BLaER1 (cell line): ENCODE measurements around the gene IL20.
A peak's percentile ranks its signal among the peaks of the same experiment; 100 is the strongest.

Experiments used
- H3K27ac ChIP-seq: shearing (Covaris generic); formaldehyde crosslinking; 2 replicates; pipeline ENCODE4 v1.8.1; 2022
- H3K27me3 ChIP-seq: shearing (Covaris generic); formaldehyde crosslinking; 2 replicates; pipeline ENCODE4 v1.8.1; 2022
- H3K36me3 ChIP-seq: shearing (Covaris generic); formaldehyde crosslinking; 2 replicates; pipeline ENCODE4 v1.8.1; 2022
- H3K4me1 ChIP-seq: shearing (Covaris generic); formaldehyde crosslinking; 2 replicates; pipeline ENCODE4 v1.8.1; 2022
- H3K4me2 ChIP-seq: shearing (Covaris generic); formaldehyde crosslinking; 2 replicates; pipeline ENCODE4 v1.8.1; 2022
- H3K4me3 ChIP-seq: shearing (Covaris generic); formaldehyde crosslinking; 2 replicates; pipeline ENCODE4 v1.8.1; 2022
- H3K9ac ChIP-seq: shearing (Covaris generic); formaldehyde crosslinking; 2 replicates; pipeline ENCODE4 v1.8.1; 2022
- H3K9me3 ChIP-seq: shearing (Covaris generic); formaldehyde crosslinking; 2 replicates; pipeline ENCODE4 v1.8.1; 2022
- H4K20me1 ChIP-seq: shearing (Covaris generic); formaldehyde crosslinking; 2 replicates; pipeline ENCODE4 v1.8.1; 2022
- Cebpa-rat ChIP-seq: shearing (Covaris generic); IDR thresholded peaks from 2 replicates; pipeline ENCODE4 v1.8.1; 2022

IL20 gene

GRCh38 chr1:206831650-206832049 is 33.8 kb upstream of the IL20 start:
- peak overlapping the region; percentile 85 for H3K4me2 ChIP-seq
- TF ChIP-seq Cebpa-rat: no peak
- no peak overlapping the region for H3K4me3 ChIP-seq
- H3K36me3 ChIP-seq: no peaks in the 10 kb centered on the region
- H4K20me1 ChIP-seq: no peaks in the 10 kb centered on the region
- 0 out of 2 replicates have a peak overlapping the region, but pooled peaks have one; percentile 65 for H3K9ac ChIP-seq
- H3K27me3 ChIP-seq: no peaks in the 10 kb centered on the region
- H3K27ac ChIP-seq: peak overlapping the region; percentile 81
- H3K4me1 ChIP-seq: peaks cover 72% of the 10 kb centered on the region
- no peaks in the 10 kb centered on the region for H3K9me3 ChIP-seq

DNA sequence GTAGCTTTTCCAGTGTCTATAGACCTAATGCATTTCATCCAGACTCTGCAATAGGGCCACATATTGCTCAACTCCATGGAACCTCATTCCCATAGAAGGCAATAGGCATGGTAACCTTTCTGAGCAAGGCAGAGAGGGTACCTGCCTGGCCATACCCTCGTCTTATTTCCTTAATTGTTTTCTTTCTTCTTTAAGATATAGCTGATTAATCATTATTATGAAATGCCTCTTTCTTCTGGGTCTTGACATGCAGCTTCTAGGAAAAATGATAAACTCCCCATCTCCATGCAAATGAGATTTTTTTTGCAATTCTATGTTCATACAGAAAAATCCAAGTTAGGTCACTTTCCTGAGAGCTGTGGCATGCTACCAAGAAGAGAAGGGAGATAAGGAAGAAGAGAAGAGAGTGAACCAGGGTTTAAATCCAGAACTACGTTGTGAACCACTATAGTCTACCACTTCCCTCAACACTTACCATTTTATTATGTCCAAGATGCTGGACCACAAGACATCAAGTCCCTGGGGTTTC is 33.0 kb upstream of the IL20 start:
- Histone ChIP-seq H3K27ac (peak overlapping the region; percentile 81), H3K36me3 (no peaks in the 10 kb centered on the region), H3K4me1 (peaks cover 70% of the 10 kb centered on the region), H3K9me3 (no peaks in the 10 kb centered on the region), H3K9ac (peak overlapping the region; percentile 65; the same call in 1 of the 2 replicates), H3K27me3 (no peaks in the 10 kb centered on the region), H3K4me2 (peak overlapping the region; percentile 85), H3K4me3 (peak overlapping the region; percentile 29; the same call in 1 of the 2 replicates), H4K20me1 (no peaks in the 10 kb centered on the region)
- no peak for TF ChIP-seq Cebpa-rat

- H3K9ac ChIP-seq: peak overlapping the region; percentile 65; the same call in 1 of the 2 replicates
- no peaks in the 10 kb centered on the region for H3K27me3 ChIP-seq
- peak overlapping the region; percentile 85 for H3K4me2 ChIP-seq
- peak overlapping the region; percentile 29; the same call in 1 of the 2 replicates for H3K4me3 ChIP-seq
- peaks cover 63% of the 10 kb centered on the region for H3K4me1 ChIP-seq
- H3K9me3 ChIP-seq: no peaks in the 10 kb centered on the region
- H4K20me1 ChIP-seq: no peaks in the 10 kb centered on the region
- TF ChIP-seq Cebpa-rat: no peak
- peak overlapping the region; percentile 81 for H3K27ac ChIP-seq
- no peaks in the 10 kb centered on the region for H3K36me3 ChIP-seq
Measured at GRCh38 chr1:206833106-206833680, 32.2 kb upstream of the IL20 start.

DNA sequence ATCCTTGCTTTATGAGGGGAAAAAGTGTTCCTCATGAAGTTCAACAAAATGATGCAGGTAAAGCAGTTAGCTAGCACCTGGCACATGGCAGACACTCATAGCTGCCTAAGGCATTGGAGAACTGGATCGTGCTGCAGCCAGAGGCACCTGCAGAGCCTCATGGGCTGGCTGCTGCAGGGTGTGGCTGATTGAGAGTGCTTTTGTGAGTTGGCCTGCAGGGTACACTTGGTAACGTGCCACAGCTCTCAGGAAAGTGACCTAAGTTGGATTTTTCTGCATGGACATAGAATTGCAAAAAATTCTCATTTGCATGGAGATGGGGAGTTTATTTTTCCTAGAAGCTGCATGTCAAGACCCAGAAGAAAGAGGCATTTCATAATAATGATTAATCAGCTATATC is 31.6 kb upstream of the IL20 start:
- H4K20me1 ChIP-seq: no peaks in the 10 kb centered on the region
- H3K4me3 ChIP-seq: no peak overlapping the region
- no peak for TF ChIP-seq Cebpa-rat
- peak overlapping the region; percentile 65; the same call in 1 of the 2 replicates for H3K9ac ChIP-seq
- H3K4me1 ChIP-seq: peaks cover 57% of the 10 kb centered on the region
- peak overlapping the region; percentile 85 for H3K4me2 ChIP-seq
- H3K36me3 ChIP-seq: no peaks in the 10 kb centered on the region
- H3K27ac ChIP-seq: peak overlapping the region; percentile 81
- H3K9me3 ChIP-seq: no peaks in the 10 kb centered on the region
- H3K27me3 ChIP-seq: no peaks in the 10 kb centered on the region

- H4K20me1 ChIP-seq: no peaks in the 10 kb centered on the region
- H3K9me3 ChIP-seq: no peaks in the 10 kb centered on the region
- no peak overlapping the region for H3K27ac ChIP-seq
- no peak overlapping the region for H3K9ac ChIP-seq
- no peaks in the 10 kb centered on the region for H3K27me3 ChIP-seq
- peaks cover 53% of the 10 kb centered on the region for H3K4me1 ChIP-seq
- H3K36me3 ChIP-seq: no peaks in the 10 kb centered on the region
- H3K4me3 ChIP-seq: no peak overlapping the region
- no peak for TF ChIP-seq Cebpa-rat
- peak overlapping the region; percentile 85 for H3K4me2 ChIP-seq
Measured at GRCh38 chr1:206834217-206834616, 31.2 kb upstream of the IL20 start.

DNA sequence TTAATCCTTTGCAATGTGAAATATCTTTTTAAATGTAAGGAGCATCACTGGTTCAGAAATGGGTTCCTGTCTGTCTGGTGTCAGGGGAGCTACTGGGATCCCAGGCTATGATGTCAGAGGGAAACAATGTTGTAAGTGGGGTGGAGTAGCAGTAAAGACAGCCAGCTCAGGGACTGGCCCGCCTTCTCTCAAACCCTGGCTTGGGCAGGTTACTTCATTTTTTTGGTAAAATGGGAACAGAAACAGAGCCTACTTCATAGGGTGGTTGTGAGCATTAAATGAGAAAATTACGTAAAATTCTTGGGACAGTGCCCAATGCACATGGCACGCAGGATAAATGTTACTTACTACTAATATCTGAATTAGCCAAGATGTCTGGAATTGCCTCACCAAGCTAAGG is 30.7 kb upstream of the IL20 start:
- no peaks in the 10 kb centered on the region for H3K27me3 ChIP-seq
- TF ChIP-seq Cebpa-rat: no peak

DNA sequence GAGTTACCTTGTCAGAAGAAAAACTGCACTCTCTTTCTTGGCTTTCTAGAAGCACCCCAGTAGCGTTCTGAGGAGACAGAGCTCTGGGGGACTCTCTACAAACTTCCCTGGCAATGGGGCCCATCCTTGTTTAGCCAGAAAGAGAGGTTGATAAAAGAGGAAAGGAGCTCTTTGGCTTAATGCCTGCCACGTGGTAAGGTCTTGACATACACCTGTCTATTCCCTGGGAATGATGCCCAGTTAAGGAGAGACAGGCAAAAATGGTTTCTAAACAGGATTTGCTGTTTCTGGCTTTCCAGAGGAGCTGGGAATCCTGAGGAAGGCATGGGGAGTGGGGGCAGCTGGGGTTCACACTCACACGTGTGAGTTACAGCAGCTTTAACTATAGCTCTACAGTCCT is 30.2 kb upstream of the IL20 start:
- Histone ChIP-seq H3K27me3 (no peaks in the 10 kb centered on the region), H3K4me2 (0 out of 2 replicates have a peak overlapping the region, but pooled peaks have one; percentile 85), H3K36me3 (no peaks in the 10 kb centered on the region), H3K9ac (no peak overlapping the region), H3K27ac (no peak overlapping the region), H3K4me1 (peaks cover 43% of the 10 kb centered on the region), H3K4me3 (no peak overlapping the region), H4K20me1 (no peaks in the 10 kb centered on the region), H3K9me3 (no peaks in the 10 kb centered on the region)
- no peak for TF ChIP-seq Cebpa-rat

More for the DNA sequence above, 30.7 kb upstream of the IL20 start:
- Histone ChIP-seq H3K36me3 (no peaks in the 10 kb centered on the region), H3K9me3 (no peaks in the 10 kb centered on the region), H3K4me1 (peaks cover 48% of the 10 kb centered on the region), H3K9ac (no peak overlapping the region), H4K20me1 (no peaks in the 10 kb centered on the region), H3K4me2 (peak overlapping the region; percentile 85), H3K27ac (no peak overlapping the region), H3K4me3 (no peak overlapping the region)

DNA sequence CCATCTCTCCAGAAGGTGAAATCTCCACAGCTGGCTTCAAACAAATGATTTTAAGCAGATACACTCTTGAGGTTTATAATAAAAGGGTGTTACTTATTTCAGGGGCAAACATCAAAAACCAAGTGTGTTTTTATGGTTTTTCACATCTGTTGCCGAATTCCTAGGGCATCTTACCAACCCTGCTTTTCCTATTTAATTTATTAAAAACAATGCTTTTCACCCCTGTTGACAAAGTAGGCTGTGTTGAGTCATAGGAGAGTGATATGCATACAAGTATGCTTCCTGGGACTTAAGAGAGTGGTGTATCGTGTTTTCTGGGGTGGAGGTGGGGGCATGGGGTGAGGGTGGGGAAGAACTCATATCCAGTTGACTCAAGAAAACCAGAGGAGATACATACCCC is 29.3 kb upstream of the IL20 start:
- Histone ChIP-seq H3K9ac (no peak overlapping the region), H3K27me3 (no peaks in the 10 kb centered on the region), H3K4me3 (no peak overlapping the region), H3K4me2 (no peak overlapping the region), H4K20me1 (no peaks in the 10 kb centered on the region), H3K9me3 (no peaks in the 10 kb centered on the region), H3K27ac (no peak overlapping the region), H3K4me1 (peaks cover 37% of the 10 kb centered on the region), H3K36me3 (no peaks in the 10 kb centered on the region)
- TF ChIP-seq Cebpa-rat: no peak

DNA sequence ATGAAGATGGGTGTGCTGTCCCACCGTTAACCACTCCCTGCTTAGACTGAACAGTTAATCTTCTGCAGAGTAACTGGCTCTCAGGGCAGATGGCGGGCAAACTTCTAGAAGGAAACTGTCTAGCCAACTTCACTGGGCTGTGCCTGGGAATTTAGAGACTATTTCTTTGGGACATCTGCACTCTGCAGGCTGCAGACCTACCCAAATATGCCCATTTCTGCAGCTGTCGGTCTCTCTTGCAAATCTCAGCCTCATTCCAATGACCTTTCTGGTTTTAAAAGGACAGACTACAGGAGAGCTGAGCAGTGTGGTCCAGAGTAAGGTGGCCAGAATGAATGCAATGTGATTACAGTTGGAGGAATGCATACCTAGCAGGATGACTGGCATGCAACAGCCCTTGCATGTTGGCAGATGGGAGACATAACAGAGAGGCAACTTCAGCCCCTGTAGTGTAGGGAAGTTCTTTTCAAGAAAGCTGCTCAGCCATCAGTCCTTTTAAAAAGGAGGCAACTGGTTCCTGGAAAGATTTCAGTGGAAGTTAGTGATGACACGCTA is 26.3 kb upstream of the IL20 start:
- no peak overlapping the region for H3K4me3 ChIP-seq
- peaks cover 7% of the 10 kb centered on the region for H3K4me1 ChIP-seq
- H3K4me2 ChIP-seq: no peak overlapping the region
- H3K27ac ChIP-seq: no peak overlapping the region
- no peaks in the 10 kb centered on the region for H3K9me3 ChIP-seq
- no peak overlapping the region for H3K9ac ChIP-seq
- no peak for TF ChIP-seq Cebpa-rat
- H3K36me3 ChIP-seq: no peaks in the 10 kb centered on the region
- H3K27me3 ChIP-seq: no peaks in the 10 kb centered on the region
- H4K20me1 ChIP-seq: no peaks in the 10 kb centered on the region

DNA sequence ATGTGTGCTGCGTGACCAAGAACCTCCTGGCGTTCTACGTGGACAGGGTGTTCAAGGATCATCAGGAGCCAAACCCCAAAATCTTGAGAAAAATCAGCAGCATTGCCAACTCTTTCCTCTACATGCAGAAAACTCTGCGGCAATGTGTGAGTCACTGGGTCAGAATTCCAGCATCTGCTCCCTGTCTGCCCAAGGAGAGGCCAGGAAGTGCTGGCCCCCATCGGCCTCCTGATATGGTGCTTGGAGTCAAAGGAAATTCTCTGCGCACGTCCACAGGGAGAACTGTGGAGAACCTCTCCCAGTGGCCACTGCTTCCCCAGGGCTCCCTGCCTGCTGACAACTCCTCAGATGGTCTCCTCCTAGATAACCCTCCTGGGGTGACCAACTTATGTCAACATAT is 25.6 kb upstream of the IL20 start:
- no peaks in the 10 kb centered on the region for H4K20me1 ChIP-seq
- H3K27ac ChIP-seq: no peak overlapping the region
- no peaks in the 10 kb centered on the region for H3K9me3 ChIP-seq
- H3K36me3 ChIP-seq: no peaks in the 10 kb centered on the region
- H3K4me3 ChIP-seq: no peak overlapping the region
- H3K4me2 ChIP-seq: no peak overlapping the region
- H3K9ac ChIP-seq: no peak overlapping the region
- no peaks in the 10 kb centered on the region for H3K27me3 ChIP-seq
- H3K4me1 ChIP-seq: no peaks in the 10 kb centered on the region
- no peak for TF ChIP-seq Cebpa-rat
